Esophagus (tissue), 2 donors: ENCODE data around the gene SLC35F4. TPM values are rescaled to one million over a fixed set of nuclear protein-coding genes. Genes with fewer than 3 reads are reported as not detected.

ENCODE experiments used
- H3K27ac ChIP-seq, 2 donors: one replicate each; pipeline ENCODE4 v1.5.1; 2013; ENCODE audit warnings: low read depth in 2 of 2, mild to moderate bottlenecking in 2 of 2, inconsistent platforms in 1 of 2, low read length in 1 of 2, moderate library complexity in 1 of 2
- H3K27me3 ChIP-seq, 2 donors: one replicate each; pipeline ENCODE4 v1.6.1; 2013; ENCODE audit warnings: low read length in 2 of 2, control low read depth in 1 of 2, mild to moderate bottlenecking in 1 of 2; ENCODE audit not compliant: insufficient read depth in 2 of 2, control insufficient read depth in 1 of 2
- H3K36me3 ChIP-seq, 2 donors: one replicate each; pipeline ENCODE4 v1.6.1; 2013; ENCODE audit warnings: low read length in 1 of 2; ENCODE audit not compliant: control insufficient read depth in 2 of 2, insufficient read depth in 2 of 2
- H3K4me1 ChIP-seq, 2 donors: one replicate each; pipeline ENCODE4 v1.6.1; 2013; ENCODE audit warnings: low read length in 1 of 2; ENCODE audit not compliant: control insufficient read depth in 2 of 2, insufficient read depth in 2 of 2
- H3K4me3 ChIP-seq, 2 donors: one replicate each; pipeline ENCODE4 v1.5.1; 2013; ENCODE audit warnings: low read length in 2 of 2, mild to moderate bottlenecking in 2 of 2, low read depth in 1 of 2, moderate library complexity in 1 of 2
- H3K9me3 ChIP-seq, 2 donors: one replicate each; pipeline ENCODE4 v1.6.1; 2013; ENCODE audit warnings: mild to moderate bottlenecking in 2 of 2, low read depth in 1 of 2, low read length in 1 of 2, moderate library complexity in 1 of 2; ENCODE audit not compliant: control insufficient read depth in 2 of 2, insufficient read depth in 1 of 2
- WGBS, 2 donors: extraction: QIAGEN DNeasy Blood & Tissue Kit; methylation state at CpG; one replicate each; pipeline ENCODE4 v1.1.7; 2013; 5-methylcytosine and 5-hydroxymethylcytosine counted together
- polyA plus RNA-seq, 2 donors: library from polyadenylated mRNA; stranded (reverse); fragments of 200-250 nt; gene quantifications; one replicate each; pipeline ENCODE4 v1.2.3, GENCODE V29; 2013
- donor health status: healthy with polysubstance abuse.
- donor health status: Bipolar disorder and iron deficiency.

Gene SLC35F4
- polyA plus RNA-seq, 2 donors: not detected

GRCh38 chr14:57837267-57837666 is 28.6 kb downstream of the SLC35F4 start:
- Histone ChIP-seq H3K27ac (no peak overlapping the region), H3K9me3 (no peaks in the 10 kb centered on the region), H3K36me3 (no peaks in the 10 kb centered on the region), H3K4me3 (no peak overlapping the region), H3K4me1 (no peaks in the 10 kb centered on the region), H3K27me3 (no peaks in the 10 kb centered on the region)
- 87 to 89% methylated on average over 8 of the region's 8 CpGs for WGBS, 2 donors

GRCh38 chr14:57835766-57836165 is 30.1 kb downstream of the SLC35F4 start:
- 35 to 67% methylated on average over 2 of the region's 2 CpGs for WGBS, 2 donors
- Histone ChIP-seq H3K9me3 (no peaks in the 10 kb centered on the region), H3K4me1 (no peaks in the 10 kb centered on the region), H3K4me3 (no peak overlapping the region), H3K27me3 (no peaks in the 10 kb centered on the region), H3K27ac (no peak overlapping the region), H3K36me3 (no peaks in the 10 kb centered on the region)

GRCh38 chr14:57834961-57835360 is 30.9 kb downstream of the SLC35F4 start:
- Histone ChIP-seq H3K27me3 (no peaks in the 10 kb centered on the region), H3K27ac (no peak overlapping the region), H3K4me3 (no peak overlapping the region), H3K9me3 (no peaks in the 10 kb centered on the region), H3K36me3 (no peaks in the 10 kb centered on the region), H3K4me1 (no peaks in the 10 kb centered on the region)
- 80 to 87% methylated on average over 3 of the region's 3 CpGs for WGBS, 2 donors

- H3K4me3 ChIP-seq: no peak overlapping the region
- no peaks in the 10 kb centered on the region for H3K36me3 ChIP-seq
- H3K27me3 ChIP-seq: no peaks in the 10 kb centered on the region
- no peaks in the 10 kb centered on the region for H3K9me3 ChIP-seq
- no peaks in the 10 kb centered on the region for H3K4me1 ChIP-seq
- 17 to 22% methylated on average over 1 of the region's 1 CpG for WGBS, 2 donors
- no peak overlapping the region for H3K27ac ChIP-seq
Measured at GRCh38 chr14:57834001-57834598, 31.8 kb downstream of the SLC35F4 start.

GRCh38 chr14:57833323-57833722 is 32.6 kb downstream of the SLC35F4 start:
- Histone ChIP-seq H3K27me3 (no peaks in the 10 kb centered on the region), H3K4me3 (no peak overlapping the region), H3K27ac (no peak overlapping the region), H3K4me1 (no peaks in the 10 kb centered on the region), H3K9me3 (no peaks in the 10 kb centered on the region), H3K36me3 (no peaks in the 10 kb centered on the region)
- WGBS, 2 donors: 26 to 38% methylated on average over 3 of the region's 3 CpGs

- H3K27me3 ChIP-seq: no peaks in the 10 kb centered on the region
- H3K27ac ChIP-seq: no peak overlapping the region
- no peaks in the 10 kb centered on the region for H3K4me1 ChIP-seq
- H3K9me3 ChIP-seq: no peaks in the 10 kb centered on the region
- H3K36me3 ChIP-seq: no peaks in the 10 kb centered on the region
- H3K4me3 ChIP-seq: no peak overlapping the region
- 27 to 38% methylated on average over 5 of the region's 5 CpGs for WGBS, 2 donors
Measured at GRCh38 chr14:57831981-57832380, 33.9 kb downstream of the SLC35F4 start.

GRCh38 chr14:57828713-57829112 is 37.2 kb downstream of the SLC35F4 start:
- 72 to 78% methylated on average over 2 of the region's 2 CpGs for WGBS, 2 donors
- Histone ChIP-seq H3K36me3 (no peaks in the 10 kb centered on the region), H3K9me3 (no peaks in the 10 kb centered on the region), H3K4me1 (no peaks in the 10 kb centered on the region), H3K27me3 (no peaks in the 10 kb centered on the region), H3K4me3 (no peak overlapping the region), H3K27ac (no peak overlapping the region)

GRCh38 chr14:57823015-57823660 is 42.8 kb downstream of the SLC35F4 start:
- Histone ChIP-seq H3K27ac (no peak overlapping the region), H3K9me3 (no peaks in the 10 kb centered on the region), H3K27me3 (no peaks in the 10 kb centered on the region), H3K4me3 (no peak overlapping the region), H3K36me3 (no peaks in the 10 kb centered on the region), H3K4me1 (peaks cover 0 to 3% of the 10 kb centered on the region in 2 donors)
- 63 to 73% methylated on average over 4 of the region's 4 CpGs for WGBS, 2 donors

GRCh38 chr14:57822081-57822480 is 43.8 kb downstream of the SLC35F4 start:
- peaks cover 0 to 2% of the 10 kb centered on the region in 2 donors for H3K9me3 ChIP-seq
- no peaks in the 10 kb centered on the region for H3K36me3 ChIP-seq
- peaks cover 0 to 3% of the 10 kb centered on the region in 2 donors for H3K4me1 ChIP-seq
- H3K27ac ChIP-seq: no peak overlapping the region
- H3K27me3 ChIP-seq: no peaks in the 10 kb centered on the region
- no peak overlapping the region for H3K4me3 ChIP-seq

GRCh38 chr14:57820581-57820980 is 45.3 kb downstream of the SLC35F4 start:
- WGBS, 2 donors: 83 to 85% methylated on average over 2 of the region's 2 CpGs

More at GRCh38 chr14:57820581-57820980, 45.3 kb downstream of the SLC35F4 start:
- Histone ChIP-seq H3K4me1 (peaks cover 0 to 3% of the 10 kb centered on the region in 2 donors), H3K9me3 (peaks cover 0 to 2% of the 10 kb centered on the region in 2 donors), H3K4me3 (no peak overlapping the region), H3K36me3 (no peaks in the 10 kb centered on the region), H3K27me3 (no peaks in the 10 kb centered on the region), H3K27ac (no peak overlapping the region)
